NCI-H187 treated with DMSO at 0.1 percent for 48 hours (cell line): ENCODE measurements around the gene ULK1.

ENCODE experiments used
- DNase-seq: peaks from one replicate; lab custom pipeline; 2025; lab: John Stamatoyannopoulos, UW

ULK1 gene

GRCh38 chr12:131894313-131894860, at the start of gene ULK1:
Gene ULK1 (plus strand): TSS chr12:131894622. CDS start chr12:131895002, 380 bp downstream.
- peak; percentile 70 for DNase-seq

GRCh38 chr12:131844656-131845055, 49.8 kb upstream of the ULK1 start:
- DNase-seq, result no peak

- DNase-seq, result no peak
Observed at GRCh38 chr12:131845121-131845520, 49.3 kb upstream of the ULK1 start.

- no peak for DNase-seq
Observed at GRCh38 chr12:131847456-131847855, 47.0 kb upstream of the ULK1 start.

- DNase-seq, result no peak
Observed at GRCh38 chr12:131848753-131849152, 45.7 kb upstream of the ULK1 start.

GRCh38 chr12:131849700-131850553, 44.5 kb upstream of the ULK1 start:
- no peak for DNase-seq

GRCh38 chr12:131850856-131851559, 43.4 kb upstream of the ULK1 start:
- no peak for DNase-seq

- DNase-seq, result no peak
Observed at GRCh38 chr12:131851741-131852550, 42.5 kb upstream of the ULK1 start.

GRCh38 chr12:131852551-131853299, 41.7 kb upstream of the ULK1 start:
- no peak for DNase-seq

GRCh38 chr12:131853832-131854797, 40.3 kb upstream of the ULK1 start:
- no peak for DNase-seq

- no peak for DNase-seq
Observed at GRCh38 chr12:131854861-131855476, 39.5 kb upstream of the ULK1 start.

GRCh38 chr12:131855521-131856142, 38.8 kb upstream of the ULK1 start:
- no peak for DNase-seq

GRCh38 chr12:131856366-131857097, 37.9 kb upstream of the ULK1 start:
- no peak for DNase-seq

- no peak for DNase-seq
Observed at GRCh38 chr12:131857908-131858850, 36.2 kb upstream of the ULK1 start.

- no peak for DNase-seq
Observed at GRCh38 chr12:131860472-131861260, 33.8 kb upstream of the ULK1 start.

- no peak for DNase-seq
Observed at GRCh38 chr12:131861261-131862083, 33.0 kb upstream of the ULK1 start.
